Upper lobe of right lung (tissue), 1 donor: Measurements from ENCODE around the gene DNAJC5G. TPM values are rescaled to one million over a fixed set of nuclear protein-coding genes. Genes with fewer than 3 reads are reported as not detected.

Experiments used
- ATAC-seq: fragments of 200-7000 bp; cut with Tn5 transposase; one replicate; pipeline ENCODE4 v1.9.1; 2020; ENCODE audit warnings: mild to moderate bottlenecking, moderate library complexity
- DNase-seq: peaks from one replicate; pipeline ENCODE4 v3.0.0-alpha.2; 2020
- H3K27ac ChIP-seq: fragments of 200-600 bp; one replicate; pipeline ENCODE4 v1.8.0; 2022
- H3K27me3 ChIP-seq: fragments of 200-600 bp; one replicate; pipeline ENCODE4 v1.8.0; 2022; ENCODE audit warnings: mild to moderate bottlenecking
- H3K36me3 ChIP-seq: fragments of 200-600 bp; one replicate; pipeline ENCODE4 v1.8.0; 2022
- H3K4me1 ChIP-seq: fragments of 200-600 bp; one replicate; pipeline ENCODE4 v1.8.0; 2022
- H3K4me3 ChIP-seq: fragments of 200-600 bp; one replicate; pipeline ENCODE4 v1.8.0; 2022; ENCODE audit warnings: mild to moderate bottlenecking
- H3K9me3 ChIP-seq: fragments of 200-600 bp; one replicate; pipeline ENCODE4 v1.8.0; 2022
- intact Hi-C: fragments of 100-400 bp; cut with DNase I; formaldehyde crosslinking; loops from one replicate; pipeline ENCODE4 v1.11.0; 2022
- total RNA-seq: library from RNA; stranded (reverse); fragmentation: NEBNext Ultra II Directional; extraction: Animal tissue kit (Norgen Biotek cat#: 25700); gene quantifications from one replicate; pipeline ENCODE4 v1.2.1, GENCODE V29; 2021
- TF ChIP-seq, protein P1 (sequence below): fragments of 200-600 bp; IDR thresholded peaks from one replicate; pipeline ENCODE4 v1.8.0; 2022; ENCODE audit warnings: antibody characterized with exemption
- donor health status: DM: no; HTN: yes; CAD: no; lungs with severe emphysema.

The DNAJC5G gene
- total RNA-seq, 1 donor from 2014 or later = not detected

DNA sequence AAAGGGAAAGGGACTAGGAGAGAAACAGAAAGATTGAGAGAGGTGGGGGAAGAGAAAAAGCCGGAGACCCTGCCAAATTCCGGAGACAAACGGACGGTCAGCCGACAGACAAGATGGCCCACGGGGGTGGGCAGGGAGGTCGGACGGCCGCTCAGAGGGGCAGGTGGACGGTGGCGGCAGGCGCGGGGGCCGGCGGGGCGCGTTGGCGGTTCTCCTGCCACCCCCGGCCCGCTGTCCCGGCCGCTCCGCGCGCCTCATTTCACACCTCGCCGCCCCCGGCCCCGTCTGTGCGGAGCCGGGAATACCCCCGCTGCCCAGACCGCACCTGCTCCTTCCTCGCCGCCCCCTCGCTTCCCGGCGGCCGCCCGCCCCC is 13.3 kb upstream of the DNAJC5G start:
- Histone ChIP-seq H3K36me3 (no peaks in the 10 kb centered on the region), H3K4me1 (peaks cover 29% of the 10 kb centered on the region), H3K9me3 (no peaks in the 10 kb centered on the region), H3K27me3 (peaks cover 78% of the 10 kb centered on the region), H3K4me3 (no peak overlapping the region), H3K27ac (no peak overlapping the region)
- TF ChIP-seq, protein P1, sequence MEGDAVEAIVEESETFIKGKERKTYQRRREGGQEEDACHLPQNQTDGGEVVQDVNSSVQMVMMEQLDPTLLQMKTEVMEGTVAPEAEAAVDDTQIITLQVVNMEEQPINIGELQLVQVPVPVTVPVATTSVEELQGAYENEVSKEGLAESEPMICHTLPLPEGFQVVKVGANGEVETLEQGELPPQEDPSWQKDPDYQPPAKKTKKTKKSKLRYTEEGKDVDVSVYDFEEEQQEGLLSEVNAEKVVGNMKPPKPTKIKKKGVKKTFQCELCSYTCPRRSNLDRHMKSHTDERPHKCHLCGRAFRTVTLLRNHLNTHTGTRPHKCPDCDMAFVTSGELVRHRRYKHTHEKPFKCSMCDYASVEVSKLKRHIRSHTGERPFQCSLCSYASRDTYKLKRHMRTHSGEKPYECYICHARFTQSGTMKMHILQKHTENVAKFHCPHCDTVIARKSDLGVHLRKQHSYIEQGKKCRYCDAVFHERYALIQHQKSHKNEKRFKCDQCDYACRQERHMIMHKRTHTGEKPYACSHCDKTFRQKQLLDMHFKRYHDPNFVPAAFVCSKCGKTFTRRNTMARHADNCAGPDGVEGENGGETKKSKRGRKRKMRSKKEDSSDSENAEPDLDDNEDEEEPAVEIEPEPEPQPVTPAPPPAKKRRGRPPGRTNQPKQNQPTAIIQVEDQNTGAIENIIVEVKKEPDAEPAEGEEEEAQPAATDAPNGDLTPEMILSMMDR = no peak
- intact Hi-C loops = no loop called here
- ATAC-seq (no peak), DNase-seq (no peak)

DNA sequence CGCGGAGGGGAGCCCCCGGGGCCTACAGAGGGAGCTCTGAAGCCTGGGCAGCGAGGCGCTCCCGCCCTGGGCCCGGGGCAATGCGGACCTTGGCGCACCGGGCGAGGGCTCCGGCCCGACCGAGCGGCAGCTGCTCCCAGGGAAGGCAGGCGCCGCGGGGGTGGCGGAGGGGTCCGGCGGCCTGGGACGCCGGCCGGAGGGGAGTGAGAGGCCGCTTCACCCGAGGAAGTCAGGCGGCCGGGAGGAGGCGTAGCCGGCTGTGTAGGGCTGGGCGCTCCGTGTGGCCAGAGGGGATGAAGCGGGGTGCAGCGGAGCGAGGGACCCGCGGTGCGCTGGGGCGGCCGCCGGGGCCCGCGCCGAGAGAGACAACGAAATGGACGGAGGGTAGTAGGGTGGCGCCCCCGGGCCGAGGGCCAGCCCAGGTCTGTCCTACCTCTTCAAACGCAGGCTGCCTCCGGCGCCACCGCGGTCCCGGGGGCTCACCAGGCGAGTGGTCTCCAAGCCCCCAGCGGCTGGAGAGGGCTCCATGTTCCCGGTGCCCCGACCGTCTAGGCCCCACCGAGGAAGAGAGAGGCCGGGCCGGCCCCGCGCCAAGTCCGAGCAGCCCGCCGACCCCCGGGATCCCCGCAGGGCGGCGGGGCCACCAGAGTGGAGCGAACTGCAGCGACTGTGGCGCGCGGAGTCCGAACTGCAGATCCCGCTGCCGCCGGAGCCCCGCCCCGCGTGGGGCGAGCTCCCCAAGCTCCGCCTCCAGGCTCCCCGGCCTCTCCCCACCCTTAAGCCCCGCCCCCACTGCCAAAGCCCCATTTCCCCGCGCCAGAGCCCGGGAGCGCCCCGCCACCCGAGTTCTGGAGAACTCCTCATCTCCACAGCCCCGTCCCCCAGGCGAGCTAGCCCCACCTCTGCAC is 12.6 kb upstream of the DNAJC5G start, which contains the start of gene SLC30A3:
Gene SLC30A3, minus strand, starts transcription at position 669 of the 908 bp plus-strand sequence. Its CDS starts 141 bp downstream, at position 528.
- DNase-seq = peak; percentile 86
- ATAC-seq = peak; percentile 78
- H3K4me3 ChIP-seq = peak within 1 kb of the TSS; percentile 44
- H3K36me3 ChIP-seq = no peaks in the 10 kb centered on the region
- H3K9me3 ChIP-seq = no peaks in the 10 kb centered on the region
- TF ChIP-seq, protein P1 = no peak
- intact Hi-C loops = no loop called here
- H3K27ac ChIP-seq = no peak within 1 kb of the TSS
- peaks cover 84% of the 10 kb centered on the region for H3K27me3 ChIP-seq
- H3K4me1 ChIP-seq = peaks cover 29% of the 10 kb centered on the region

DNA sequence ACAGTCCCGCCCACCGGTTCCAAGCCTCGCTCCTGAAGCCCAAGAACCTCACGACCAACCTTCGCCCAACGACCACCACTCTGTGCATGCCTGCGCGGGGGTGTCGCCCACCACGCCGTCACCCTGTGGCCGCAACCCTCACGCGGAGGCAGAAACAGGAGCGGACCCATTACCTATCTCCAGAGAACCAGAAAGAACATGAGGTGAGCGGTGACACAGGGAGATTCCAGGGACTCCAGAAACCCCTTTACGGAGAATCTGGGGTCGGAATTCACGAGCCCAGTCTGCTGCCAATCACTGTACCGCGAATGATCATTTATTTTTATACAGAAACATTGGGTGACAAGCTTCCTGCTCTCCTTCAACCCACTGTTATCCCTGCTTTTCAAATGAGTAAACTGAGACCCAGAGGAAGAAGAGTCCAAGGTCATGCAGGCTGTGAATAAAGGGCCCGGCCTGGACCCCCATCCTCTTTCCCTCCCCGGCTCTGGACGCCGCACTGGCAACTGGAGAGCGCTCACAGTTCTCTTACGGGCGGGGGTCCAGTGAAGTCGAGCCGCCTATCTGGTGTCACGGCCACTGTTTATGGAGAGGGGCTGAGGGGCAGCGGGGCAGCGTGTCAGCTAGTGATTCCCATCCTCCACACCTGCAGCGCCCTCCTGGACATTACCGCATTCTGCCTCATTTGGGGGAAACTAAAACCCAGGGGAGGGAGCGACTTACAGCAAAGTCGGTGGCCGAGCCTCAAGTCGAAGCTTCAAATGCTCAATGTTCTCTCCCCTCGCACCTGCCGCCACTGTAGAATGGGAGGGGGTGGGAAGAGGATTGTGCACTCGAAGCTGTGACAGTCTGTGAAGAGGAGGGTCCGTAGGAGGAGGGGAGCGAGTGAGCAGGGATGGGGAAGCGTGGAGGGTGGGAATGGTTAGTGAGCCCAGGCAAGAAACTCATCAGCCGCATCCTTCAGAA is 11.7 kb upstream of the DNAJC5G start:
- peaks cover 29% of the 10 kb centered on the region for H3K4me1 ChIP-seq
- peak overlapping the region; percentile 44 for H3K4me3 ChIP-seq
- ATAC-seq (no peak), DNase-seq (no peak)
- intact Hi-C loops = no loop called here
- no peak overlapping the region for H3K27ac ChIP-seq
- no peaks in the 10 kb centered on the region for H3K36me3 ChIP-seq
- H3K27me3 ChIP-seq = peaks cover 90% of the 10 kb centered on the region
- no peaks in the 10 kb centered on the region for H3K9me3 ChIP-seq
- TF ChIP-seq, protein P1 = no peak

DNA sequence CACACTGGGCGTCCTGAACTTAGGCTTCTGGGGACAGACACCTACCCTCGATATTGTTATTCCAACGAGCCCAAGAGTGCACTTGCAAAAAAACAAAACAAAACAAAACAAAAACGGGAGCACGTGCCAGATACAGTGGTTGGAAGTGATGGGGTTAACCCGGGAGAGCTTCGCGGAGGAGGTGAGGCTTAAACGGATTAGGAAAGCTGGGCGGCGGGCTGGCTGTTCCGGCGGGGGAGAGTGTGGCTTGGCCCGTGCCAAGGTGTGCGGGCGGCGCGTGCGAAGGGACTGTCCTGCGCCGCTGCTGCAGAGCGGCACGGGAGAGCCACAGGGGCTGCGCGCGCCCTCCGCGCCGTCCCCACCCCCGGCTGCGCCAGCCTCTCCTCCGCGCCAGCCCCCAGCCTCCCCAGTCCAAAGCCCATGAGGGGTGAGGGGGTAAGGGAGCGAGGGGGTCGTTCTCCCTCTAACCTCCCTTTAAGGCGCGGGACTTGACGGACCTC is 10.9 kb upstream of the DNAJC5G start:
- DNase-seq = no peak
- peak; percentile 22 for ATAC-seq
- Histone ChIP-seq H3K27ac (no peak overlapping the region), H3K4me3 (peak overlapping the region; percentile 41), H3K27me3 (peaks cover 85% of the 10 kb centered on the region), H3K4me1 (peaks cover 29% of the 10 kb centered on the region), H3K36me3 (no peaks in the 10 kb centered on the region), H3K9me3 (no peaks in the 10 kb centered on the region)
- intact Hi-C loops = no loop called here
- TF ChIP-seq, protein P1 = no peak

DNA sequence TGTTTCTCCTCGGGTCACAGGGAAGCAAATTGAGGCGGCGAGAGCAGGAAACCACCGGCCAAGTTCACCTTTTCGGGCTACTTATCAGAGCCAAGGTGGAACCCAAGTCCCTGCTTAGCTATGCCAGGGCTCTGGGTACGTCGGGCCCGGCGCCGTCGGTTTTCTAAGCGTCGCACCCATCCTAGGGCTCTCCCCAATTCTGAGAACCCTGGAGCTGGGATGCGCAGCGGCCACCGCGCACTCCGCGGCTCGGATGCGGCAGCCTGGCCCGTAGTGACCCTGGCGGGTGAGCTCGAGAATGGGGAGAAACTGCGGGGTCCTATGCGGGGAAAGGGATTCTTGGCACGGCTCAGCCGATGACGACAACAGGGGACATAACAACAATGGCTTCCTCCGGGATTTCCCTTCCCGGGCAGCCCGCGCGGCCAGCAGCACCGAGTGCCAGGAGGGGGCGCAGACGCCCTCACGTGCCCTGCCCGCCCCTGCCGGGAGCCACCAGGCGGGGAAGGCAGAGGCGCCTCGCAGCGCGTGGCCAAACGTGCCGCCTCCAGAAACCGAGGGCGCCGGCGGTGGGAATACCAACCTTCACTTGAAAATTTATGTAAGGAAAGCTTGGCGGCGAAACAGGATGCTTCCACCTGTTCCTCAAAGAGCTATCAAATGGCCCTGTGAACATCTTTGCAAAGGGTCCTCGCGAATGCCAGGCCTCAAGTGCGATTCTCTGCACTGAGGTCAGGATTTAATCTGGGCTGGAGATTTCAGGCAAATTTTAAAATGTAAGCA is 10.3 kb upstream of the DNAJC5G start:
- Histone ChIP-seq H3K4me3 (peak overlapping the region; percentile 41), H3K27me3 (peaks cover 85% of the 10 kb centered on the region), H3K36me3 (no peaks in the 10 kb centered on the region), H3K4me1 (peaks cover 29% of the 10 kb centered on the region), H3K27ac (no peak overlapping the region), H3K9me3 (no peaks in the 10 kb centered on the region)
- TF ChIP-seq, protein P1 = peak; percentile 57
- intact Hi-C loops = no loop called here
- DNase-seq (peak; percentile 85), ATAC-seq (peak; percentile 79)
